Esophagus (tissue), 2 donors: ENCODE measurements around the gene AP1AR. TPM values are rescaled to one million over a fixed set of nuclear protein-coding genes. Genes with fewer than 3 reads are reported as not detected.
A peak's percentile ranks its signal among the peaks of the same experiment; 100 is the strongest.

Source experiments
- H3K27ac ChIP-seq, 2 donors: one replicate each; pipeline ENCODE4 v1.5.1; 2013; ENCODE audit warnings: low read depth in 2 of 2, mild to moderate bottlenecking in 2 of 2, inconsistent platforms in 1 of 2, low read length in 1 of 2, moderate library complexity in 1 of 2
- H3K27me3 ChIP-seq, 2 donors: one replicate each; pipeline ENCODE4 v1.6.1; 2013; ENCODE audit warnings: low read length in 2 of 2, control low read depth in 1 of 2, mild to moderate bottlenecking in 1 of 2; ENCODE audit not compliant: insufficient read depth in 2 of 2, control insufficient read depth in 1 of 2
- H3K36me3 ChIP-seq, 2 donors: one replicate each; pipeline ENCODE4 v1.6.1; 2013; ENCODE audit warnings: low read length in 1 of 2; ENCODE audit not compliant: control insufficient read depth in 2 of 2, insufficient read depth in 2 of 2
- H3K4me1 ChIP-seq, 2 donors: one replicate each; pipeline ENCODE4 v1.6.1; 2013; ENCODE audit warnings: low read length in 1 of 2; ENCODE audit not compliant: control insufficient read depth in 2 of 2, insufficient read depth in 2 of 2
- H3K4me3 ChIP-seq, 2 donors: one replicate each; pipeline ENCODE4 v1.5.1; 2013; ENCODE audit warnings: low read length in 2 of 2, mild to moderate bottlenecking in 2 of 2, low read depth in 1 of 2, moderate library complexity in 1 of 2
- H3K9me3 ChIP-seq, 2 donors: one replicate each; pipeline ENCODE4 v1.6.1; 2013; ENCODE audit warnings: mild to moderate bottlenecking in 2 of 2, low read depth in 1 of 2, low read length in 1 of 2, moderate library complexity in 1 of 2; ENCODE audit not compliant: control insufficient read depth in 2 of 2, insufficient read depth in 1 of 2
- WGBS, 2 donors: extraction: QIAGEN DNeasy Blood & Tissue Kit; methylation state at CpG; one replicate each; pipeline ENCODE4 v1.1.7; 2013; 5-methylcytosine and 5-hydroxymethylcytosine counted together
- polyA plus RNA-seq, 2 donors: library from polyadenylated mRNA; stranded (reverse); fragments of 200-250 nt; gene quantifications; one replicate each; pipeline ENCODE4 v1.2.3, GENCODE V29; 2013
- donor health status: healthy with polysubstance abuse.
- donor health status: Bipolar disorder and iron deficiency.

AP1AR gene
- polyA plus RNA-seq, 2 donors = 8.3 to 10.3 TPM

DNA sequence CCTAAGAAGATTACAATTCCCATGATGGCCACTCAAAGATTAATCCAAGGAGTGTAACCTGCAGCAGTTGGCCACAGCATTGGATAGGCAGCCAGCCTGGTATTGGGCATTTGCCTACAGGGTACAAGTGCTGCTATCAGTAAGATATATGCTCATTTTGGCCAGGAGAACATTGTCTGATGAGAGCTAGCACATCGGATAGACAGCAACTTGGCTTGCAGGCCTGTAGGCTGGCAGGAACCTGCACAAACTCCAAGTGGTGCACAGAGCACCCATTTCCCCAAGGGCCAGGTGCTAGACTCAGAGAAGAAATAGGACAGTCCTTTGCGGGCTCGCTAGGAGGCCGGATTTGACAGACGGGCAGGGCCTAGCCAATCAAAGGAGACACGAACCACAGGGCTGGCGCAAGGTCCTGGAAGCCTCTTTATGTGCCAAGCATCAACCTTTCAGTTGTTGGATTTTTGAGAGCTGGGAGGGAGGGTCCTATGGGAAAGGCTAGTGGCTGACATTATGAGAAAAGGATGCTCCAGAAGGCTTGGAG, 11.7 kb upstream of the AP1AR start:
- Histone ChIP-seq H3K36me3 (no peaks in the 10 kb centered on the region), H3K4me1 (no peaks in the 10 kb centered on the region), H3K27ac (no peak overlapping the region), H3K9me3 (no peaks in the 10 kb centered on the region), H3K27me3 (no peaks in the 10 kb centered on the region), H3K4me3 (no peak overlapping the region)
- WGBS, 2 donors = 92 to 93% methylated on average over 7 of the region's 7 CpGs

GRCh38 chr4:112222219-112222955, 9.2 kb upstream of the AP1AR start:
- no peak overlapping the region for H3K27ac ChIP-seq
- H3K36me3 ChIP-seq = no peaks in the 10 kb centered on the region
- no peaks in the 10 kb centered on the region for H3K27me3 ChIP-seq
- 93 to 97% methylated on average over 31 to 43 of the region's 43 CpGs for WGBS, 2 donors
- H3K4me3 ChIP-seq = no peak overlapping the region
- H3K9me3 ChIP-seq = no peaks in the 10 kb centered on the region
- no peaks in the 10 kb centered on the region for H3K4me1 ChIP-seq

- Histone ChIP-seq H3K27me3 (no peaks in the 10 kb centered on the region), H3K4me1 (no peaks in the 10 kb centered on the region), H3K9me3 (no peaks in the 10 kb centered on the region), H3K27ac (no peak overlapping the region), H3K36me3 (no peaks in the 10 kb centered on the region), H3K4me3 (no peak overlapping the region)
- 58 to 62% methylated on average over 4 of the region's 4 CpGs for WGBS, 2 donors
Observed at GRCh38 chr4:112225157-112225556, 6.4 kb upstream of the AP1AR start.

DNA sequence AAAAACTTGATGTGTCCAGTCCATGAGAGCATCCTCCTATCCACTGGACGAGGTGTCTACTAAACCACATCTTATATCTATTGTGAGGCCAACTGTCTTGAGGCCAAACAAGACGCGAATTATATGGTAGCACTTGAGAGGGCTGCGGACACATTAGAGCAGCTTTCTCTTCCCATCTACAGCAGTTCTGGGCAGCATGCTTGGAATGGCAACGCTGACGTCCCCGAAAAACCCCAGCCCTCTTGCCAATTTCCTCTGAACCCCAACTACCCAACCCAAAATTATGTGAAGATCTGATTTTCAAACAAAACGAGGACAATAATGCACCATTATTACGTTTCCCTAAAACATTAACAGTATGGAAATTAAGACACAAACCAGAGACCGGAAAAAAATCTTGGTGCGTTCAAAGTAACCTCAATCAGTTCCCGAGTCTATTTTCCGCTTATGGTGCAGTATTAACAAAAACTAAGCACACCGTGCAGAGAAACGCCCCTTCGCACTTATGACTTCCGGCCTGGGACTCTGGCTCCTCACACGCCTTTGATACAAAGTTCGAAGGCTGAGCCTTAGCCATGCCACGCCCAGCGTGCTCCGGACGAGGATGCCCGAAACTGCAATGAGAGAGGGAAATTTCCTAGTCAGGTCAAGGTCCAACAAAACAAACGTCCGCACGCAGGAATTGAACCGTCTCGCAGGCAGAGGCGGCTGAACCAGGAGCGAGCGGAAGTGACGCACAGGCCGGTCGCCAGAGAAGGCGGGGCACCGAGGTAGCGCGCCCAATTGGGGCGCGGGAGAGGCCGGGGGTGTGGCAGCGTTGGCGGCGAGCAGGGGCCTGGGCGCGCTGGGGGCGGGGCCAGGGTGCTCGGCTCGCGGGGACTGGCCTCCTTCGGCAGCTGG, 458 bp upstream of the AP1AR start:
- 0 to 1% methylated on average over 48 to 52 of the region's 52 CpGs for WGBS, 2 donors
- Histone ChIP-seq H3K4me1 (no peaks in the 10 kb centered on the region), H3K9me3 (no peaks in the 10 kb centered on the region), H3K27ac (peak overlapping the region; percentile 89 to 100), H3K4me3 (peak overlapping the region; percentile 85 to 94), H3K27me3 (no peaks in the 10 kb centered on the region), H3K36me3 (no peaks in the 10 kb centered on the region)

DNA sequence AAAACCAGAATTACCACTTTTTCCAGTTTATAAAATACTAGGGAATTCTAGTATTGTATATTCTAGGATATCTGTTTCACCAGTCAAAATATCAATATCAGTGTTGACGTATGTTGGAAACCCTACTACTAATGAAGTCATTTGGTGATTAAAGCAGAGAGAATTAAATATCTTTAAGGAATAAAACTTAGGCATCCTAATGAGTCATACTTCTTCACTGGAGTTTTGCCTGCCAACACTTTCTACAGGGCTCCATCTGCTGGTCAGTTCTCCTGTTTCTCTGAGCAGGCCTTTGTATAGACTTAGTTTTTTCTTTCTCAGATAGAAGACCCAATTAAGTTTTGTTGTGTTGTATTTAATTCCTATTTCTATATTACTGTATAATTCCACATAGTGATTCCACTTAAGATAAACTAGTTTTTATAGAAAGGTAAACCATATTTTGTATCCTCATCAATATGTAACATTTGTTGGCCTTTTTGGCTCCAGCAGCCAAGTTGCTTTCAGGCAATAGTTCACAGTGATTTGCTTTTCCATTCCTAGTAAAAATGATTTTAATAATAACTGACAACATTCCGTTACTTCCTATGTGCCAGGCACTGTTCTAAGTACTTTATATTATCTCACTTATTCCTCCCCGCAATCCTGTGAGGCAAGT, 3.5 kb downstream of the AP1AR start:
- Histone ChIP-seq H3K27ac (no peak overlapping the region), H3K4me3 (no peak overlapping the region), H3K27me3 (no peaks in the 10 kb centered on the region), H3K36me3 (no peaks in the 10 kb centered on the region), H3K9me3 (no peaks in the 10 kb centered on the region), H3K4me1 (no peaks in the 10 kb centered on the region)
- WGBS, 2 donors = 48 to 50% methylated on average over 3 of the region's 3 CpGs

- Histone ChIP-seq H3K9me3 (no peaks in the 10 kb centered on the region), H3K4me3 (no peak overlapping the region), H3K4me1 (no peaks in the 10 kb centered on the region), H3K27ac (no peak overlapping the region), H3K27me3 (no peaks in the 10 kb centered on the region), H3K36me3 (no peaks in the 10 kb centered on the region)
- WGBS, 2 donors = 92 to 95% methylated on average over 2 of the region's 2 CpGs
Observed at GRCh38 chr4:112236040-112236439, 4.5 kb downstream of the AP1AR start.

DNA sequence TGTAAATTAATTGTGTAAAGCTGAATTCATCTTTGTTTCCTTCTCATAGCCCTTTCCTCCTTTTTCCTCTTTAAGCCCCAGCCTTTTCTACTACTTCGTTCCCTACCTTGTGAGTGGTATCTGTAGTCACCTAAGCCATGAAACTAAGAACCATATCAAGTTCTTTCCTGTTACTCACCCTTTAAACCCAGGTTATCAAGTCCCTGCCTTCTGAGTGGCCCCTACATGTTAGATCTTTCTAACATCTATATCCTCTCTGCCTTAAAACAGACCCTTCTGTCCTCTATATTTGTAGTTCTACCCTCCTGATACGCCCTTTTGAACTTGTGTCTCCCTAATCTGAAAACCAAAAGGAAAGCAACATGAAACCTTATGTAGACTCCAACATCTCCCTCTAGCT, 7.2 kb downstream of the AP1AR start:
- Histone ChIP-seq H3K27ac (no peak overlapping the region), H3K9me3 (no peaks in the 10 kb centered on the region), H3K36me3 (no peaks in the 10 kb centered on the region), H3K4me1 (no peaks in the 10 kb centered on the region), H3K27me3 (no peaks in the 10 kb centered on the region), H3K4me3 (no peak overlapping the region)
- 93 to 96% methylated on average over 2 of the region's 2 CpGs for WGBS, 2 donors

DNA sequence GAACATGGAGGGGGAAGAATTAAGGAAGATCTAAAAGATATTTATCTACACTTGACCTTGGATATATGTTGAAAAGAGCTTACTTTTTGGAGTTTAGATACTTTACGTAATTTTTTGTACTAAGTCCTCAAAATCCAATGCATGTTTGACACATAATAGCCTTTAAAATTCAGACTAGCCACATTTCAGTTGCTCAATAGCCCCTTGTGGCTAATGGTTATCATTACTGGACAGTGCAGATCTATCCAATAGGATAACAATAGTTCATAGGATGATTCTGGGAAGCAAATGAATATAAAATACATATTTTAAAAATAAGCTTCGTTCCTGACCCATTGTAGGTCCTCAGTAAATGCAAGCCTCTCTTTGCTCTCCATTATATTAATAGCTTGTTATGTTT, 13.8 kb downstream of the AP1AR start:
- no peaks in the 10 kb centered on the region for H3K27me3 ChIP-seq
- no peaks in the 10 kb centered on the region for H3K9me3 ChIP-seq
- 94 to 95% methylated on average over 2 of the region's 2 CpGs for WGBS, 2 donors
- H3K27ac ChIP-seq = no peak overlapping the region
- H3K36me3 ChIP-seq = no peaks in the 10 kb centered on the region
- H3K4me3 ChIP-seq = no peak overlapping the region
- H3K4me1 ChIP-seq = no peaks in the 10 kb centered on the region

DNA sequence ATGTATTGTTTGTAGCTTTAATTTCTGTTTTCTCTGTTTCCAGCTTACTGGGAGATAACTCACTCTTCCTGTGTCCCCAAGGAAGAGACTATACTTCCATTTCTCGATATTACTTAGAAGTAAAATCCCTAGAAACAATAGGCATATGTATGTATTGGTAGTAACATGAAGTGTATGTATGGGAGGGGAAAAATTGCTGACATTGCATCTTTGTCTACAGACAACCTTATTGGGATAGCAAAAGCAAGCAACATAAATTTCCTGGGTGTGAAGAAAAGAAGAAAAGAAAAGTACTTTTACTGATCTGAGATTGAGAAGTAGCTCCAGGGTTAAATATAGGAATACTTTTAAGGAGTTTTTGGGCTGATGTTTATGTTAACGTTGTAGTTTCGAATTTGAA, 15.4 kb downstream of the AP1AR start:
- WGBS, 2 donors = 82% methylated on average over 3 of the region's 3 CpGs

More for the DNA sequence above, 15.4 kb downstream of the AP1AR start:
- Histone ChIP-seq H3K27ac (no peak overlapping the region), H3K9me3 (no peaks in the 10 kb centered on the region), H3K27me3 (no peaks in the 10 kb centered on the region), H3K36me3 (no peaks in the 10 kb centered on the region), H3K4me3 (no peak overlapping the region), H3K4me1 (no peaks in the 10 kb centered on the region)
